Esophagus muscularis mucosa (tissue), 4 donors: ENCODE data around the gene SHANK3. TPM values are rescaled to one million over a fixed set of nuclear protein-coding genes. Genes with fewer than 3 reads are reported as not detected.

Source experiments
- DNase-seq: peaks from one replicate; pipeline ENCODE4 v3.0.0-alpha.2; 2017; ENCODE audit errors: extremely low spot score
- H3K27ac ChIP-seq, 4 donors: fragments of 200-600 bp; sonication (generic); replicated peaks in 1 of 4; 1 replicate in 3 of 4; 2 replicates in 1 of 4; pipeline ENCODE4 v1.5.1; 2016 to 2019; ENCODE audit warnings: mild to moderate bottlenecking in 1 of 4
- H3K27me3 ChIP-seq, 4 donors: fragments of 200-600 bp; sonication (generic); one replicate each; pipeline versions ENCODE4 v1.5.1 to v1.6.0; 2016 to 2019
- H3K36me3 ChIP-seq, 4 donors: fragments of 200-600 bp; sonication (generic); one replicate each; pipeline ENCODE4 v1.5.1; 2016 to 2019
- H3K4me1 ChIP-seq, 4 donors: fragments of 200-600 bp; sonication (generic); one replicate each; pipeline ENCODE4 v1.5.1; 2016 to 2019
- H3K4me3 ChIP-seq, 4 donors: fragments of 200-600 bp; sonication (generic); 1 replicate in 2 of 4; 2 replicates in 2 of 4; pipeline ENCODE4 v1.5.1; 2016 to 2019; ENCODE audit warnings: mild to moderate bottlenecking in 4 of 4, moderate library complexity in 1 of 4
- H3K9me3 ChIP-seq, 4 donors: fragments of 200-600 bp; sonication (generic); 1 replicate in 3 of 4; 2 replicates in 1 of 4; pipeline ENCODE4 v1.5.1; 2016 to 2019
- EP300 ChIP-seq: sonication (generic); formaldehyde crosslinking; IDR thresholded peaks from one replicate; pipeline ENCODE4 v1.6.1; 2017; ENCODE audit warnings: antibody characterized with exemption
- POLR2A ChIP-seq: fragments of 450-650 bp; IDR thresholded peaks from one replicate; pipeline ENCODE4 v1.6.1; 2017; ENCODE audit warnings: antibody characterized with exemption, moderate library complexity, mild to moderate bottlenecking, low read depth
- POLR2AphosphoS5 ChIP-seq, 2 donors: sonication (generic); formaldehyde crosslinking; IDR thresholded peaks; one replicate each; pipeline ENCODE4 v1.6.1; 2017; ENCODE audit warnings: antibody characterized with exemption in 2 of 2
- WGBS: methylation state at CpG from one replicate; pipeline ENCODE4 v1.1.5; 2018; 5-methylcytosine and 5-hydroxymethylcytosine counted together
- intact Hi-C: fragments of 100-400 bp; cut with DNase I; formaldehyde crosslinking; loops from one replicate; pipeline ENCODE4 v1.15.1; 2023
- total RNA-seq, 4 donors: library from RNA; depleted of rRNA; stranded (reverse); fragments of >200 nt; gene quantifications; one replicate each; pipeline versions ENCODE4 v1.1.0 to v1.2.1, GENCODE V29; 2016
- TF ChIP-seq, protein P1 (sequence below), 3 experiments: fragments of 200-600 bp in 2 of 3; fragments of 450-650 bp in 1 of 3; sonication (generic) in 2 of 3; IDR thresholded peaks; one replicate each; pipeline ENCODE4 v1.5.1; 2017 to 2019; ENCODE audit warnings: antibody characterized with exemption in 3 of 3, mild to moderate bottlenecking in 2 of 3, moderate library complexity in 1 of 3

Gene SHANK3
- total RNA-seq, 4 donors from 2014 or later = 7.0 to 21.1 (median 16.0) TPM

DNA sequence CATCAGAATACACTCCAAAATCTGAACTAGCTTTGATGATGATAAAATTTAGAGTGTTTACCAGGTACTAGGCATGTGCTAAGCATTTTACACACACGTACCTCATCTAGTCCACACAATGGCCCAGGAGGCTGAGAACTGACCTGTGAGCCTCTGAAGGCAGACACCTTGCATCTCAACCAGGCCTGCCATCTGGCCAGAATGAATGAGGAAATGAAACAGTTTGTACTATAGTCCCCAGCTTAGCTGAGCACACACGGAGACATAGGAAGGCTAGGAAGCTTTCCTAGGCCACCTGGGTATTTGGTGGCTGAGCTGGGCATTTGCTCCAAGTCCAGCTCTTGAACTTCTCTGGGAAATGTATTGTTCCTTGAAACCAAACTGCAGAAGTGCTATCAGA is 6.9 kb upstream of the SHANK3 start:
- Histone ChIP-seq H3K9me3 (no peaks in the 10 kb centered on the region), H3K4me3 (no peak overlapping the region), H3K27me3 (peaks cover 0 to 40% (median 0%) of the 10 kb centered on the region in 4 donors), H3K36me3 (no peaks in the 10 kb centered on the region), H3K27ac (no peak overlapping the region), H3K4me1 (peaks cover 0 to 2% (median under 1%) of the 10 kb centered on the region in 4 donors)
- no peak for DNase-seq
- WGBS = 80% methylated on average over 2 of the region's 2 CpGs
- TF ChIP-seq EP300 (no peak), POLR2A (no peak), POLR2AphosphoS5 (IDR thresholded peaks at IDR 0.05) (no peak)
- TF ChIP-seq, protein P1, sequence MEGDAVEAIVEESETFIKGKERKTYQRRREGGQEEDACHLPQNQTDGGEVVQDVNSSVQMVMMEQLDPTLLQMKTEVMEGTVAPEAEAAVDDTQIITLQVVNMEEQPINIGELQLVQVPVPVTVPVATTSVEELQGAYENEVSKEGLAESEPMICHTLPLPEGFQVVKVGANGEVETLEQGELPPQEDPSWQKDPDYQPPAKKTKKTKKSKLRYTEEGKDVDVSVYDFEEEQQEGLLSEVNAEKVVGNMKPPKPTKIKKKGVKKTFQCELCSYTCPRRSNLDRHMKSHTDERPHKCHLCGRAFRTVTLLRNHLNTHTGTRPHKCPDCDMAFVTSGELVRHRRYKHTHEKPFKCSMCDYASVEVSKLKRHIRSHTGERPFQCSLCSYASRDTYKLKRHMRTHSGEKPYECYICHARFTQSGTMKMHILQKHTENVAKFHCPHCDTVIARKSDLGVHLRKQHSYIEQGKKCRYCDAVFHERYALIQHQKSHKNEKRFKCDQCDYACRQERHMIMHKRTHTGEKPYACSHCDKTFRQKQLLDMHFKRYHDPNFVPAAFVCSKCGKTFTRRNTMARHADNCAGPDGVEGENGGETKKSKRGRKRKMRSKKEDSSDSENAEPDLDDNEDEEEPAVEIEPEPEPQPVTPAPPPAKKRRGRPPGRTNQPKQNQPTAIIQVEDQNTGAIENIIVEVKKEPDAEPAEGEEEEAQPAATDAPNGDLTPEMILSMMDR (IDR thresholded peaks at IDR 0.05) = no peak
- intact Hi-C loops = no loop called here

DNA sequence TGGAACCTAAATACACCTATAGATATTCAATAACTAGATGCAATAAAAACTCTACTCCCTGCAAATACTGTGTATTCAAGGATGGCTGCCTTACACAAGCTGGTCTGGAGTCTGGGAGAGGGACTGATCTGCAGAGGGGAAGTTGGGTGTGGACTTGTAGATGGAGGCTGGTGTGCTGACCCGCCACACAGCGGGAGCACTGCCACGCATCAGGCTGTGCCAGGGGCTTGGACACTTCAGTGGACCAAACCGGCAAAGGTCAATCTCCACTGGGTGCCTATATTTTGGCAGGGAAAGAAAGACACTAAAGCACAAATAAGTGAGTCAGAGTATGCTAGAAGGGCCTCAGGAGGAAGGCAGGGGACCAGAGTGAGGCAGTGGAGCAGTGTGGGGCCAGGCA is 2.1 kb upstream of the SHANK3 start:
- WGBS = 60% methylated on average over 4 of the region's 4 CpGs
- H3K4me3 ChIP-seq = no peak overlapping the region
- peak overlapping the region in 3 of 4 donors; percentile 57 to 71 (median 69) for H3K27ac ChIP-seq
- no peak for DNase-seq
- intact Hi-C loops = no loop called here
- TF ChIP-seq, protein P1 (IDR thresholded peaks at IDR 0.05) = no peak
- no peak for TF ChIP-seq EP300
- TF ChIP-seq POLR2A = no peak
- TF ChIP-seq POLR2AphosphoS5 (IDR thresholded peaks at IDR 0.05) = no peak
- peaks cover 14 to 29% (median 21%) of the 10 kb centered on the region in 4 donors for H3K4me1 ChIP-seq
- H3K9me3 ChIP-seq = no peaks in the 10 kb centered on the region
- H3K27me3 ChIP-seq = peaks cover 4 to 75% (median 20%) of the 10 kb centered on the region in 4 donors
- peaks cover 0 to 6% (median 0%) of the 10 kb centered on the region in 4 donors for H3K36me3 ChIP-seq

DNA sequence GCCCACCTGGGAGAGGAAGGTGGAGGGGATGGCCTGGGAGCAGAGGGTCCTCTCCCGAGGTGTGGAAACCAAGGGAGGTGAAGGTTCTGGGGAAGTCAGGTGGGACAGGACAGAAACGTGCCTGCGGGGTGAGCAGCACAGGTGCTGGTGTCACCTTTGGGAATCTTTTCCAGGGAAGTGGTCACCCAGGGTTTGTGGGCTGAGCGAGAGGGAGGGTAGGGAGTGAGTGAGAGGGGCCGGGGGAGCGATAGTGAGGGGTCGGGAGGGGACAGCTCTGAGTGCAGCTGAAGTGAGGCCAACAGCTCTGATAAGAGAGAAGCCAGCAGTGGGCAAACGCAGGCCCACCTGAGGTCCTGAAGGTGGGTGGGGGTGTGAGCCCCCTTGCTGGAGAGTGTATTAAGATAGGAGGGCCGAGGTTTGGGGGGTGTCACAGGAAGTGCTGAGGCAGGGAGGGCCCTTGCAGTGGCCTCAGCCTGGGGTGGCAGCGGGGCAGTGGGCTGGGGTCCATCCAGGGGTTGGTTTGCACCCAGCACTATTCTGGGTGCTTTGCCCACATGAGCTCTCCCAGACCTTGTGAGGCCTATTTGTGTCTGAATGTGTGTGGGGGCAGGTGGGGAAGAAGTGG is 1.6 kb upstream of the SHANK3 start:
- Histone ChIP-seq H3K9me3 (no peaks in the 10 kb centered on the region), H3K36me3 (peaks cover 0 to 11% (median 0%) of the 10 kb centered on the region in 4 donors), H3K27ac (peak overlapping the region; percentile 14 to 71 (median 63)), H3K4me3 (no peak overlapping the region), H3K27me3 (peaks cover 4 to 76% (median 20%) of the 10 kb centered on the region in 4 donors), H3K4me1 (peaks cover 14 to 29% (median 21%) of the 10 kb centered on the region in 4 donors)
- no peak for DNase-seq
- 65% methylated on average over 10 of the region's 10 CpGs for WGBS
- intact Hi-C loops = no loop called here
- TF ChIP-seq EP300 (no peak), POLR2A (no peak), POLR2AphosphoS5 (IDR thresholded peaks at IDR 0.05) (no peak)
- TF ChIP-seq, protein P1 (IDR thresholded peaks at IDR 0.05) = no peak

DNA sequence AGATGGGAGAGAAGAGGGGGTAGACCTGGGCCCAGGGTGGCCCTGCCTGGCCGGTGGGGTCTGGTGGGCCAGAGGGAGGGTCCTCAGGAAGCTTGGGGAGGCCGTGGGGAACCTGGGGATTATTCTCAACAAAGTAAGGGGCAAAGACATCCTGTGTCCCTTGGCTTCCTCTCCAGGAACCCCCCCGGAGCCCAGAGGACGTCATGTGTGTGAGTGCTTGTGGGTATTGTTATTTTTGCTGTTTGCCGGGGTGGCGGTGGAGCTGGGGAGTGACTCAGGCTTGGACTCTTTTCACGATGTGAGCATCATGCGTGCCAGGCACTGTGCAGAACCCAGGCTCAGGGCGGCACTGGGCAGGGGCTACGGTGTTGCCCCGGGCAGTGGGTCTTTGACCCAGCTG is 982 bp upstream of the SHANK3 start:
- Histone ChIP-seq H3K27ac (peak overlapping the region; percentile 14 to 71 (median 63)), H3K27me3 (peaks cover 4 to 77% (median 20%) of the 10 kb centered on the region in 4 donors), H3K9me3 (no peaks in the 10 kb centered on the region), H3K4me1 (peaks cover 14 to 29% (median 21%) of the 10 kb centered on the region in 4 donors), H3K36me3 (peaks cover 0 to 17% (median 0%) of the 10 kb centered on the region in 4 donors), H3K4me3 (no peak overlapping the region)
- intact Hi-C loops = no loop called here
- TF ChIP-seq POLR2A (no peak), POLR2AphosphoS5 (IDR thresholded peaks at IDR 0.05) (no peak), EP300 (no peak)
- TF ChIP-seq, protein P1 (IDR thresholded peaks at IDR 0.05) = no peak
- DNase-seq = no peak
- 57% methylated on average over 7 of the region's 11 CpGs for WGBS
